HG03159 (cell line): ENCODE measurements around the gene VPS72.

Experiments
- ATAC-seq: cut with Tn5 transposase; IDR thresholded peaks from one replicate; pipeline ENCODE4 v1.9.1; 2021; ENCODE audit warnings: mild to moderate bottlenecking, moderate library complexity; ENCODE audit not compliant: unreplicated experiment

VPS72 gene

DNA sequence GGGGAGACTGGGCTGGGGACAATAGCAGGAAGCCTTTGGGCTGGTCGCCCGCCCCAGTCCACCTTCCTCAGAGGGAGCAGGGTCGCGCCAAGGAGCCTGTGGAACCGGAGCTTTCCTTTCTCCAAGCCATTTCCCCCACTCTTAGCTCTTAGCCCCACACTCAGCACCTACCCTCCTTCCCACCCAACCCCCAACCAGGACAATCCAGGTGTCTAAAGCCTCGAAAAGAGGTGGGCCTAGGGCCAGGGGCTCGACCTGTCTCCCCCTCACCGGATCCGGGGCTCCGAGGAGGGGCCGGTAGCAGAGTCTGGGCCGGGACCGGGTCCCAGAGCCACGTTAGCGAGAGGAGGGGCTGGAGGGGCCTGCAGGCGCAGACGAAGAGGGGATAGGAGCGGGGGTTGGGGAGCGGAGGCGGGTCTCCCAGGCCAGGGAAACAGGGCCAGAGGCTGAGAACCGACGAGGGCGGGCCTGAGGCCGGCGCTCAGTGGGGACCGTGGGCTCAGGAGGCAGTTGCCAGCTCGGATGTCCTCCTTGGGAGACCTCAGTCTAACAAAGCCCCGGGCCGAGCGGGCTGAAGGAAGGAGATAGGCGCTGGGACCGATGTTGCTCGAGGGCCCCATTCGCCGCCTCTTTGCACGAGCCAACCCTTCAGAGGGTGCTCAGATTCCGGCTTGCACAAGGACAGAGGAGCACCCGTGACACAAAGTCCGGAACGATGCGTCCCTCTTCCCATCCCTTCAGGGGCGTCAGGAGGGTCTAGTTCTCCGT, 44.5 kb downstream of the VPS72 start:
- no peak for ATAC-seq

- no peak for ATAC-seq
These were observed 45.3 kb downstream of the VPS72 start for GRCh38 chr1:151144474-151145303.

- ATAC-seq = no peak
These were observed 46.0 kb downstream of the VPS72 start for GRCh38 chr1:151143986-151144385.

GRCh38 chr1:151143057-151143435, 47.0 kb downstream of the VPS72 start:
- no peak for ATAC-seq

DNA sequence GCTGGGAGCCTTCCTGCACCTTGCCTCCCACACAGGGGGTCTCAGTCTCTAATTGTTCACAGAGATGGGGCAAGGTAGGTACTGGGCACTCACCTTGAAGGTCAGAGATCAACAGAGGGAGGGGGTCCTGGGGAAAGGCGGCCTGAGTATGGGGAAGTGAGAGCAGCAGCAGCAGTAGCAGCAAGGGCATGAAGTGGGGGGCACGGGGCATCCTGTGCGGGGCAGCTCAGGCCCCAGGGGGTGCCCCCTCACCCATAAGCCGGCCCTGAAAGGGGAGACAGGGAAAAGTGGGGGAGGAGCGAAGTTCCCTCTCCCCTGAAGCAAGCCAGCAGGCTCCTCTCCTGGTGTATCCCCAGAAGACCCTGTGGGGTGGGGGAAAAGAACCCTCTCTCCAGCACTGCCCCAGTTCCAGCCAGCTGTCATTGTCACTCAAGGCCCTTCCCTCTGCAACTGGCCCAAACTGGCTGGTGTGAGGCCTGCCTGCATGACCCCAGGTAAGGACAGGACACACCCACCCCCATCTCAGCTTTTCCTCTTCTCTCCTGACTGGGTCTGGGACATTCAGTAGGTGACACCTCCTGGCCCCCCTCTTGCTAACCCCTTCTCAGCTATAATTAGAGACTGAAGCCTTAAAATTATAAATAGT, 47.5 kb downstream of the VPS72 start:
- ATAC-seq = no peak

- ATAC-seq = no peak
These were observed 52.2 kb downstream of the VPS72 start for GRCh38 chr1:151137789-151138188.

GRCh38 chr1:151135433-151136385, 54.3 kb downstream of the VPS72 start:
- ATAC-seq = no peak

DNA sequence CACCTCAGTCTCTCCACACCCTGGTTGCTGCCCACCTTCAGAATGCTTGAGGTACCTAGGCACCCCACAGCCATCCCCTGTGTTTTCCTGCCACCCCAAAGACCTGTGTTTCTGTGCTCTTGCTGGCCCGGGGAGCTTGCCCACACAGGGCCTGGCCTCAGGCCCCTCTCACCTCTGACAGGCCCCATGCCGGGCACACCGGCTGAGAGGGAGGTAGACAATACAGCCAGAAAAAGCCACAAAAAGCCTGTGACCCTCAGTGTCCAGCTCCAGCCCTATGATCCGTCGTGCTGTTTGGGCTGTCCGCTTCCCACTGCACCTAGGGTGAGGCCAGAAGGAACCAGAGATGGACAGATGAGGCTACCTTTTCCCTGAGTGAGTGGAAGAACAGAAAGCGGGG, 55.0 kb downstream of the VPS72 start:
- no peak for ATAC-seq

DNA sequence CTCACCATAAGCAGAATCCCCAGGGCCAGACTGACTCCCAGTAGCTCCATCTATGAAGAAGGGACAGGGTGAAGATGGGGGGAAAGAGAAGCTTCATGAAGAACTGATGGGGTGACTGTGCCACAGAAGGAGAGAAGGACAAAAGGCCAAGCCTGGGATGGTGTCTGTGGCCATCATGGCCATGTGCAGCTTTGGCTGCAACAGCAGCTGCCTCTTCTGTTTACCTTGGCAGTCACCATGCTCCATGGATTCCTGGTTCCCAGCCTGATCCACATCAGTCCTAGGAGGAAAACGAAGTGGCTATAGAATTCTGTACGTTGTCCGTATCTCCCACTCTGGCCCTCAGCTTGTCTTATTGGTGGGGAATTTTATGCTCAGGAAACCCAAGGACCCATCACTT, 55.6 kb downstream of the VPS72 start:
- no peak for ATAC-seq

DNA sequence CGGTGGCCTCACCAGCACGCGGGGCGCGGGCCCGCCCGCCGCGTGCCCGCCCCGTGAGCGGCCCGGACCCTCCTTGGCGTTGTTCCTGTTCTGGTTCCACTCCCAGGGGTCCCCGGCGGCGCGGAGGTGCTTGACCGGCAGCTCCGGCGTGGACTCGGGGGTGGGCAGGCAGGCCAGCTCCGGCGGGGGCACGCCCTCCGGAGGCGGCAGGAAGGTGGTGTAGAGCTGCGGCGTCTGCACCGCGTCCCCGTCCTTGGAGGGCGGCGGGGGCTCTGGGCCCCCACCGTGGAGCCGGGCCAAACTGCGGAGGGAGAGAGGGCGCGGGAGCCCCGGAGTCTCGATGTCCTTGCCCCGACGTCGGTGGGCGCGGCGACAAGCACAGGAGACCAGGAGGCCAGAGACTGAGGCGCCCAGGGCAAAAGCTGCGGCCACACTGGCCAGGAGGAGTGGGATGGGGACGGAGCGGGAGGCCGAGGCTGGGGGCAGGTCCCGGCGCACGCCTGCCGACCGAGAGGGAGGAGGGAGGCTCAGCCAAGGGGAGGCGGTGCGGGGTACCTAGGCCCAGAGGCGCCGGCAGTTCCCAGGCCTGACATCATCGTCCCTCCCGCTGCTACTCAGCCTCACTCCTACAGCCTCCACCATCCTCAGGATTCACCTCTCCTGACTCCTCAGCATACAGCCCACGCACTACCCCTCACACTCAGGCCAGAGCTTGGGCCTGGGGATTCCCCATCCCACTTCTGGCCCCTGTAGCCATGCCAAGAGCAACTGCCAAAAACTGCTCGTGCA, 56.8 kb downstream of the VPS72 start:
- ATAC-seq = no peak

DNA sequence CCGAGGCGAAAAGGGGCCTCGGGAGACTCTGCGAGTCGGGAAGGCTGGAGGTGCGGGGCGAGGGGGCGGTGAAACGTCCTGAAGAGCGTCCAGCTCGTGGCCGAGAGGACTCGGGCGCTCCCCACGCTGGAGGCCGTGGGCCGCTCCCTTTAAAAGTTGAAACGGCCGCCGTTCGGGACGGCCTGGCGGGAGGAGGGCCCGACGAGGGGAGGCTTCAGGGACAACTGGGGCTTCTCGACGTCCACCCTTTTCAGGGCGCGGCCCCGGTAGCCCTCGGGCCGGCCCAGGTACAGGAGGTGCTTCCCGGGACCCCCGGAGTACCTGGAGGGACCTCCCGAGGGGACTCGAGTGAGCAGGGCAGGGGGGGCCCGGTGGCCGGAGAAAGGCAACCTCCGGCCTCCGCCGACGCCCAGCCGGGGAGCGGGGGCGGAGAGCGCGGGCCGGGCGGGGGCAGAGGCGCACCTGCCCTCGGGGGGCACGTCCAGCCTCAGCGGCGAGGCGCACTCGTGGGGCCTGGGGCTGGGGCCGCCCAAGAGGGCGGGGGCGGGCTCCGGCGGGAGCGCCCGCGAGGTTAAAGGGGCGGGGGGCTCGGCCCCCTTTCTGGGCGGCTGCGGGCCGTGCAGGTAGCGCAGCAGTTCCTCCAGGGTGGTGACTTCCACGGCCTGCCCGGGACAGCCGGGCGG, 57.5 kb downstream of the VPS72 start:
- no peak for ATAC-seq

DNA sequence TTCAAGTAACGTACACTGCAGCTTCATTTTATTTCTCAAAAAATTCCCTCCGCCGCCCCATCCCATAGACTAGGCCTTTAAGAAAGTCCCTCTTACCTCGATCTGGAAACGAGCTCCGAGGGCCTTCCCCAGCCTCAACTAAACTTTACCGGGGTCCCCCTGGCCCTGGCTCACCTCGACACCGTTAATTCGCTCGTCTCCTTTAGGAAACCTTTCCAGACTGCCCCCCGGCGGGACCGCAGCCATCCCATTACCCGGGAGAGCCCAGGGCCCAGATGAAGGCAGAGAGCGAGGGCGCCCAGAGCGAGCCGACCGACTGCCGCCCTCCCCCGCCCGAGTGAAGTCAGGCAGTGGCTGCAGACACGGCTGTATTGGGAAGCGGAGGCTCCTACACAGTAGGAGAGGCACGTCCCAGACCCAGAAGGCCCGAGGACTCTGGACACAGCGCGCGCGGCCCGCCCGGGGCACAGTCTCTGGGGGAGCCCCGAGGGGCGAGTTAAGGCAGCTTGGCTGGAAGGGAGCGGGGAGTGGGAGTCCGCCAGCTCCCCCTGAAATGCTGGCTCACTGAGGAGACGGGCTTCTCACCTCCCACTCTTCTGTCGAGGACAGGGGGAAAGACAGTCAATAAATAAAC, 58.2 kb downstream of the VPS72 start:
- ATAC-seq = no peak

DNA sequence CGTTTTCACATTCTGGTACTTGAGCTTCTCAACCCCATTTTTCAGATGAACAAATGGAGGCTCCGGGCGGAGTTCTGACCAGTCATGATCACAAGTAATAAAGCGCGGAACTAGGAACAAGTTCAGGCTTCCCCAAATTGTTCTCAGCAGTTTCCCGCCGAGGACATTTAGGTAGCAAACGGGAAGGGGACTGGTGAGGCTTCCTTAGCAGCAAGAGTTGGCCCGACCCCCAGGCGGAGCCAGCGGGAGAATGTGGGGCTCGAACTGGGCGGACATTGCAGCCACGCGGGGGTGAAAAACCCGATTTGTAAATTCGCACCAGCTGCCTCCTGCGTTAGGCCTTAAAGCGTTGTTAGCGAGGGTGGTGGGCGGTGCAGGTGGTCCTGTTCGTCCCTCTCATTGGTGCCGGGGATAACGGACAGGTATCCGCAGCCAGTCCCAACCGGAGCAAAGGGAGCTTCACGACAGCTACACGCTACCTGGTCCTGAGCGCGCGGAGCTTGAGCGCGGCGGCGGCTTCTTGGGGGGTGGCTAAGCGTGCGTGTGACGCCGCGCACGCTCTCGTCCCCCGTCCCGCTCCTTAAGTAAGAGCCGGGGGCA, 58.9 kb downstream of the VPS72 start:
- peak; percentile 88 for ATAC-seq

DNA sequence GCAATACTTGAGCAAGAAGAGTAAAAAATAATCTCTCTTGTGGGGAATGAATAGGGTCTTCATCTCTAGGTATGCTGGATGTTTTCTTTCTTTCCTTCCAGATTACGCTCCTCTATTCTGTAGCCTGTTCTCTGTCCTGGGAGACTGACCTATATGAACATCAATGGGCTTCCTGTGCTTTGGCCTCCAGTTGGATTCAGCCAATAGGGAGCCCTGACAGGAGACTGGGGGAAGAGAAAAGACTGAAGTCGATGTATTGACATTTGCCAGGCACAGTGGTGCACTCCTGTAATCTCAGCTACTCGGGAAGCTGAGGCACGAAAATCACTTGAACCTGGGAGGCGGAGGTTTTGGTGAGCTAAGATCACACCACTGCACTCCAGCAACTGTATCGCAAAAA, 61.2 kb downstream of the VPS72 start:
- no peak for ATAC-seq
